HEK293T (cell line): ENCODE results near the gene SCN8A.
A peak's percentile ranks its signal among the peaks of the same experiment; 100 is the strongest.
"Not testable (repeated sequence)": the region's sequence is repeated elsewhere in the genome, so short reads cannot be mapped to it uniquely, and the experiment has no call there.

ENCODE experiments used
- ELF4 ChIP-seq: fragments of 450-650 bp; IDR thresholded peaks from 2 replicates; pipeline ENCODE4 v1.6.1; 2017; ENCODE audit warnings: antibody characterized with exemption
- L3MBTL2 ChIP-seq: fragments of 450-650 bp; conservative IDR thresholded peaks from 2 replicates; pipeline ENCODE4 v1.6.1; 2016; ENCODE audit warnings: mild to moderate bottlenecking
- TARDBP ChIP-seq: fragments of 450-650 bp; IDR thresholded peaks from 2 replicates; pipeline ENCODE4 v1.6.1; 2016
- ZNF384 ChIP-seq: fragments of 450-650 bp; IDR thresholded peaks from 2 replicates; pipeline ENCODE4 v1.6.1; 2016

- 0 out of 2 replicates have a peak, but pooled peaks have one; percentile 16 for TF ChIP-seq L3MBTL2
- not testable (repeated sequence) for TF ChIP-seq TARDBP, ELF4, ZNF384
Observed at GRCh38 chr12:51568271-51569032, 22.6 kb upstream of the SCN8A start.
